IgD-negative memory B cell (primary cell): ENCODE measurements around the gene RMND5B. TPM values are rescaled to one million over a fixed set of nuclear protein-coding genes. Genes with fewer than 3 reads are reported as not detected.
"Not testable (repeated sequence)": the region's sequence is repeated elsewhere in the genome, so short reads cannot be mapped to it uniquely, and the experiment has no call there.

Experiments
- H3K27ac Mint-ChIP-seq, 3 donors: one replicate each; pipeline ENCODE4 v1.8.0; 2020 to 2022; ENCODE audit warnings: mild to moderate bottlenecking in 3 of 3, mixed read lengths in 3 of 3, moderate library complexity in 1 of 3
- H3K27me3 Mint-ChIP-seq: one replicate; pipeline ENCODE4 v1.8.0; 2021; ENCODE audit warnings: mixed read lengths
- H3K36me3 Mint-ChIP-seq: one replicate; pipeline ENCODE4 v1.8.0; 2020; ENCODE audit warnings: mild to moderate bottlenecking, mixed read lengths
- H3K4me1 Mint-ChIP-seq, 3 donors: one replicate each; pipeline ENCODE4 v1.8.0; 2020 to 2022; ENCODE audit warnings: mixed read lengths in 3 of 3, mild to moderate bottlenecking in 1 of 3
- H3K4me3 Mint-ChIP-seq, 4 donors: one replicate each; pipeline ENCODE4 v1.8.0; 2020 to 2022; ENCODE audit warnings: mild to moderate bottlenecking in 4 of 4, mixed read lengths in 4 of 4, moderate library complexity in 3 of 4
- H3K9me3 Mint-ChIP-seq, 3 donors: one replicate each; pipeline ENCODE4 v1.8.0; 2020 to 2021; ENCODE audit warnings: mixed read lengths in 3 of 3, mild to moderate bottlenecking in 1 of 3
- polyA plus RNA-seq: library from polyadenylated mRNA; unstranded; fragments of 300-500 nt; fragmentation: Illumina TruSeq; gene quantifications from one replicate; pipeline ENCODE4 v1.2.3, GENCODE V29; 2021

RMND5B gene, protein sequence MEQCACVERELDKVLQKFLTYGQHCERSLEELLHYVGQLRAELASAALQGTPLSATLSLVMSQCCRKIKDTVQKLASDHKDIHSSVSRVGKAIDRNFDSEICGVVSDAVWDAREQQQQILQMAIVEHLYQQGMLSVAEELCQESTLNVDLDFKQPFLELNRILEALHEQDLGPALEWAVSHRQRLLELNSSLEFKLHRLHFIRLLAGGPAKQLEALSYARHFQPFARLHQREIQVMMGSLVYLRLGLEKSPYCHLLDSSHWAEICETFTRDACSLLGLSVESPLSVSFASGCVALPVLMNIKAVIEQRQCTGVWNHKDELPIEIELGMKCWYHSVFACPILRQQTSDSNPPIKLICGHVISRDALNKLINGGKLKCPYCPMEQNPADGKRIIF
- polyA plus RNA-seq, result 43.0 TPM

DNA sequence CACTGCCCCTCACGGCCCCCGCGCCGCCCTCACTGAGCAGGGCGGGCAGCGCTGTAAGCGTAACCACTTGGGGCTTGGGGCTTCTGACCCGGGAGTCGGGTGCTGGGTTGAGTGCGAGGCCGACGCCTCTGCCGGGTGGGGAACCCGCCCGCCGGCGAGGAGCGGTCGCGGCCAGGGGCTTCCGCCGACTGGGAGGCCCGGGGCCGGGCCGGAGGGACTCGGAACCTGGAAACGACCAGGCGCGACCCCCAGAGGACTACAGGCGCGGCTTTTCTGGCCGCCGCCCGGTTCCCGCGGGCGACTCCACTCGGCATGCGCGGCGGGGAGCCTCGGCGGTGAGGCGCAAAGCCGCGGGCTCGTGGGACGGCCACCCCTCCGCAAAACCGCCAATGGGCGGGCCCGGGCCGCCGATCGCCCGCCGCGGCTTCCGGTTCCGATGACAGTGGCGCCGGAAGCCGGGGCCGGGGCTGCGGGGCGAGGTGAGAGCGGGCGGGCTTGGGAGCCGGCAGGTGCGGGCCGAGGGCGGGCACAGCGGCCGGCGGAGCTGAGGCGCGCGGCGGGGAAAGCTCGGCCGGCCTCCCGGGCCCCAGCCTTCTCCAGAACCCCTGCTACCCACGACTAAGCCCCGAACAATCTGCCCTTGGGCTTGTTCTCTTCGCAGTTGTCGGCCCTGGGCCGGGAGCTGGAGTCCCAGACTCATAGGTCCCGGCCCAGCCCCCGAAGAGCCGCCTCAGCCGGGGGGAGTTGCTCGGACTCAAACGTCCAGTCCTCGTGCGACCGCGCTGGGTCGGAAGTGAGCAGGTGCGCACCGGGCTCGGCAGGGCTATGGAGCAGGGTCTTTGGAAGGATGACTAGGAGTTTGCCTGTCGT is at the start of gene RMND5B:
TSS of gene RMND5B (plus strand) at position 439 of the 870 bp plus-strand sequence. CDS start 7,106 bp downstream, outside the sequence.
- Mint-ChIP-seq H3K36me3 (peaks cover under 1% of the 10 kb centered on the region), H3K9me3 (no peaks in the 10 kb centered on the region), H3K4me1 (peaks cover 17 to 22% (median 19%) of the 10 kb centered on the region in 3 donors), H3K27ac (peak within 1 kb of the TSS; percentile 39 to 88 (median 71)), H3K27me3 (no peaks in the 10 kb centered on the region), H3K4me3 (peak within 1 kb of the TSS; percentile 79 to 94 (median 88))

- Mint-ChIP-seq H3K9me3 (no peaks in the 10 kb centered on the region), H3K36me3 (no peaks in the 10 kb centered on the region), H3K27me3 (peaks cover 11% of the 10 kb centered on the region), H3K4me1 (peaks cover 0 to 4% (median 4%) of the 10 kb centered on the region in 3 donors), H3K27ac (no peak overlapping the region), H3K4me3 (peak overlapping the region in 1 of 4 donors; percentile 35)
These were observed 49.1 kb upstream of the RMND5B start for GRCh38 chr5:178081571-178082243.

DNA sequence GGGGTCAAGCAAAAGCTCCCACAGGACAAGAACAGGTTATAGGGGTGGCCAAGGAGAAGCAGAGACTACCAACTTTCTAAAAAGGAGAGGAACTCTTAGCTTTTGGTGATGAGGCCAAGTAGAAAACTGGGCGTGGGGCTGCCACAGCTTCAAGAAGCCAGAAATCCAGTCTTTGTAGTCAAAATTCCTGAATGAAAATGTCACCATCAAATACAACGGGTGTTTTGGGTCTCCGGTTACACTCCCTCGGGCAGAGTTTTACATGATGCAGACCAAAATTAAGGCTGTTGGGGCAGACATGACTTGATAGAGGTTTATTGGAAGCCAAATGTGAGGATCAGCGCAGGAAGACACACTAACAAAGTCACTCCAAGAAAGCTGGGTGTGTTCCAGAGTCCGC is 46.9 kb upstream of the RMND5B start:
- Mint-ChIP-seq H3K9me3 (no peaks in the 10 kb centered on the region), H3K27ac (peak overlapping the region in 1 of 3 donors; percentile 80), H3K27me3 (peaks cover 13% of the 10 kb centered on the region)

GRCh38 chr5:178085316-178085715 is 45.5 kb upstream of the RMND5B start:
- Mint-ChIP-seq H3K36me3 (peaks cover 5% of the 10 kb centered on the region), H3K4me3 (no peak overlapping the region), H3K4me1 (peaks cover 0 to 4% (median 4%) of the 10 kb centered on the region in 3 donors), H3K27ac (no peak overlapping the region), H3K9me3 (no peaks in the 10 kb centered on the region), H3K27me3 (peaks cover 14% of the 10 kb centered on the region)

More for the DNA sequence above, 46.9 kb upstream of the RMND5B start:
- Mint-ChIP-seq H3K36me3 (peaks cover 2% of the 10 kb centered on the region), H3K4me1 (peaks cover 0 to 4% (median 4%) of the 10 kb centered on the region in 3 donors), H3K4me3 (no peak overlapping the region)

- Mint-ChIP-seq H3K27me3 (peaks cover 14% of the 10 kb centered on the region), H3K36me3 (peaks cover 5% of the 10 kb centered on the region), H3K4me3 (no peak overlapping the region), H3K9me3 (peaks cover 0 to 1% (median 0%) of the 10 kb centered on the region in 3 donors), H3K27ac (no peak overlapping the region), H3K4me1 (peaks cover 0 to 4% (median 4%) of the 10 kb centered on the region in 3 donors)
These were observed 44.5 kb upstream of the RMND5B start for GRCh38 chr5:178086266-178086665.

GRCh38 chr5:178087199-178087598 is 43.6 kb upstream of the RMND5B start:
- H3K4me3 Mint-ChIP-seq, H3K36me3 Mint-ChIP-seq: not testable (repeated sequence)
- H3K27me3 Mint-ChIP-seq, result peaks cover 14% of the 10 kb centered on the region

DNA sequence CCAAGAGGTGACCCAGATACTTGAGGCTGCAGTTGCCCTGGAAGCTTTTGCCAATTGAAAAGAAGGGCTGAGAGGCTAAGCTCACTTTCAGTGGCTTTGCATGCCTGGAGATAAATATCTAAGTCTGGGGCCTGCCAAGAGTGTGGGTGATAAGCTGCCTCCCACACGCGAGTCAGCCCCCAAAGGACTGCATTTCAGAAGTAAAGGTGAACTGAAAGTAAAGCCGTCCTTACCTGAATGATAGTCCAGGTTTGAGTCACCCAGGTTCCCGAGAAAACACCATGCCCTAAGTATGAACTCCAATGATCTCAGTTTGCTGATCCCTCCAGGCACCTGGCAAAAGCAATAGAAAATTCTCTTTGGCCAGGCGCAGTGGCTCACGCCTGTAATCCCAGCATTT is 40.0 kb upstream of the RMND5B start:
- Mint-ChIP-seq H3K36me3 (peaks cover 5% of the 10 kb centered on the region), H3K27ac (no peak overlapping the region), H3K4me3 (no peak overlapping the region), H3K27me3 (peaks cover 8% of the 10 kb centered on the region), H3K4me1 (peaks cover 0 to 9% (median 4%) of the 10 kb centered on the region in 3 donors), H3K9me3 (peaks cover 0 to 4% (median 0%) of the 10 kb centered on the region in 3 donors)

More at GRCh38 chr5:178087199-178087598, 43.6 kb upstream of the RMND5B start:
- H3K9me3 Mint-ChIP-seq, H3K4me1 Mint-ChIP-seq, H3K27ac Mint-ChIP-seq: not testable (repeated sequence)

DNA sequence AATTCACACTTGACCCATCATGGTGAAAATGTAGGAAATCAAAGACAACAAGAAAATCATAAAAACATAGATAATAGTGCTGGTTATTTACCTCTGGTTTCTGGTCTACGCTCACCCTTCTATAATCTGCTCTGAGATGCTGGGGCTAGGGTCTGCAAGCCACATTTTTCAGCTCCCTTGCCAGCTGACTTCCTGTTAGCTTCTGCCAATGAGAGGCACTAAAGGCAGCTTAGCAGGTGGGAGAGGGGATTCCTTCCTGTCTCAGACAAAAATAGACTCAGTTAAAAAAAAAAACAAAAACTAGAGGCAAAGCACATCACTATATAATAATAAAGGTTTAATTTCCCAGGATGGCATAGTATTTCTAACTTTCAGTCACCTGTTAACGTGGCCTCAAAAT is 37.7 kb upstream of the RMND5B start:
- Mint-ChIP-seq H3K4me3 (no peak overlapping the region), H3K27ac (no peak overlapping the region), H3K36me3 (peaks cover 5% of the 10 kb centered on the region), H3K9me3 (peaks cover 0 to 4% (median 0%) of the 10 kb centered on the region in 3 donors), H3K4me1 (peaks cover 0 to 9% (median 4%) of the 10 kb centered on the region in 3 donors), H3K27me3 (peaks cover 4% of the 10 kb centered on the region)

- H3K4me1 Mint-ChIP-seq, result peaks cover 0 to 9% (median 4%) of the 10 kb centered on the region in 3 donors
- peak overlapping the region in 1 of 3 donors; percentile 31 for H3K27ac Mint-ChIP-seq
- peaks cover 1% of the 10 kb centered on the region for H3K27me3 Mint-ChIP-seq
- peaks cover 0 to 4% (median 0%) of the 10 kb centered on the region in 3 donors for H3K9me3 Mint-ChIP-seq
- H3K4me3 Mint-ChIP-seq, result no peak overlapping the region
- H3K36me3 Mint-ChIP-seq, result peaks cover under 1% of the 10 kb centered on the region
These were observed 36.5 kb upstream of the RMND5B start for GRCh38 chr5:178094345-178094744.

- H3K9me3 Mint-ChIP-seq, result no peaks in the 10 kb centered on the region
- H3K4me1 Mint-ChIP-seq, result peaks cover 1 to 5% (median 4%) of the 10 kb centered on the region in 3 donors
- no peaks in the 10 kb centered on the region for H3K36me3 Mint-ChIP-seq
- peaks cover 1% of the 10 kb centered on the region for H3K27me3 Mint-ChIP-seq
- H3K4me3 Mint-ChIP-seq, result no peak overlapping the region
- no peak overlapping the region for H3K27ac Mint-ChIP-seq
These were observed 32.1 kb upstream of the RMND5B start for GRCh38 chr5:178098685-178099084.

DNA sequence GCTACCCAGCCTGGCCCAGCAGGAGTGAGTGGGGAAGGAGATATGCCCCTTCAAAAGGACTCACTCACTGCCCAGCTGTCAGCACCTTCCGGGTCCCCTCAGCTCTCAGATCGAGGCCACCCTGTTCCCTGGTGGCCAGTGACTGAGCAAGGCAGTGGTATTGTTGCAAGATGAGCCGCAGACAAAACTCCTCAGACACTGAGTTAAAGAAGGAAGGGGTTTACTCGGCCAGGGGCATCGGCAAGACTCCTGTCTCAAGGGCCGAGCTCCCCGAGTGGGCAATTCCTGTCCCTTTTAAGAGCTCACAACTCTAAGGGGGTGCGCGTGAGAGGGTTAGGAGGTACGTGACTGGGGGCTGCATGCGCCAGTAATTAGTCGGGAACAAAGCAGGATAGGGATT is 27.2 kb upstream of the RMND5B start:
- Mint-ChIP-seq H3K4me3 (peak overlapping the region in 1 of 4 donors; percentile 64), H3K9me3 (no peaks in the 10 kb centered on the region), H3K36me3 (no peaks in the 10 kb centered on the region), H3K4me1 (peaks cover 4 to 15% (median 12%) of the 10 kb centered on the region in 3 donors), H3K27me3 (no peaks in the 10 kb centered on the region), H3K27ac (no peak overlapping the region)

- Mint-ChIP-seq H3K27me3 (no peaks in the 10 kb centered on the region), H3K4me1 (peaks cover 4 to 21% (median 18%) of the 10 kb centered on the region in 3 donors), H3K36me3 (no peaks in the 10 kb centered on the region), H3K4me3 (no peak overlapping the region), H3K27ac (no peak overlapping the region), H3K9me3 (no peaks in the 10 kb centered on the region)
These were observed 26.3 kb upstream of the RMND5B start for GRCh38 chr5:178104492-178104891.

- H3K36me3 Mint-ChIP-seq, result no peaks in the 10 kb centered on the region
- peak overlapping the region in 1 of 4 donors; percentile 51 for H3K4me3 Mint-ChIP-seq
- no peaks in the 10 kb centered on the region for H3K9me3 Mint-ChIP-seq
- peaks cover 4 to 29% (median 18%) of the 10 kb centered on the region in 3 donors for H3K4me1 Mint-ChIP-seq
- no peaks in the 10 kb centered on the region for H3K27me3 Mint-ChIP-seq
- H3K27ac Mint-ChIP-seq, result peak overlapping the region in 1 of 3 donors; percentile 23
These were observed 24.7 kb upstream of the RMND5B start for GRCh38 chr5:178106086-178106485.

- H3K27me3 Mint-ChIP-seq, result no peaks in the 10 kb centered on the region
- no peaks in the 10 kb centered on the region for H3K36me3 Mint-ChIP-seq
- H3K9me3 Mint-ChIP-seq, result no peaks in the 10 kb centered on the region
- H3K4me3 Mint-ChIP-seq, result no peak overlapping the region
- H3K27ac Mint-ChIP-seq, result peak overlapping the region in 2 of 3 donors; percentile 23 to 67
- H3K4me1 Mint-ChIP-seq, result peaks cover 4 to 29% (median 18%) of the 10 kb centered on the region in 3 donors
These were observed 24.1 kb upstream of the RMND5B start for GRCh38 chr5:178106556-178107239.
